Osteoblast (primary cell): ENCODE measurements around the gene LLGL2. TPM values are rescaled to one million over a fixed set of nuclear protein-coding genes. Genes with fewer than 3 reads are reported as not detected.

ENCODE experiments used
- DNase-seq: peaks from one replicate; pipeline ENCODE4 v3.0.0; 2011; ENCODE audit warnings: low spot score, mixed read lengths; ENCODE audit not compliant: insufficient read length; ENCODE audit errors: missing footprints
- H2AFZ ChIP-seq: 2 replicates; pipeline ENCODE4 v1.6.0; 2011; ENCODE audit warnings: mild to moderate bottlenecking, low read length
- H3K27ac ChIP-seq: 2 replicates; pipeline ENCODE4 v1.5.1; 2011; ENCODE audit warnings: mild to moderate bottlenecking, low read depth, low read length, moderate library complexity
- H3K27me3 ChIP-seq: 2 replicates; pipeline ENCODE4 v1.6.0; 2012; ENCODE audit warnings: mild to moderate bottlenecking, control low read depth, inconsistent platforms, low read length, moderate library complexity; ENCODE audit not compliant: insufficient read depth
- H3K36me3 ChIP-seq: 2 replicates; pipeline ENCODE4 v1.5.1; 2011; ENCODE audit warnings: mild to moderate bottlenecking, low read length, control low read depth, moderate library complexity; ENCODE audit not compliant: insufficient read depth
- H3K4me1 ChIP-seq: 2 replicates; pipeline ENCODE4 v1.5.1; 2011; ENCODE audit warnings: mild to moderate bottlenecking, low read length, control low read depth, moderate library complexity; ENCODE audit not compliant: insufficient read depth
- H3K4me2 ChIP-seq: 2 replicates; pipeline ENCODE4 v1.6.0; 2011; ENCODE audit warnings: mild to moderate bottlenecking, low read length; ENCODE audit not compliant: insufficient read depth
- H3K4me3 ChIP-seq: fragments of 200-600 bp; sonication (generic); 3 replicates; pipeline ENCODE4 v1.5.1; 2012; ENCODE audit warnings: mild to moderate bottlenecking, low read length, inconsistent platforms; ENCODE audit not compliant: insufficient read depth
- H3K79me2 ChIP-seq: 2 replicates; pipeline ENCODE4 v1.6.0; 2012; ENCODE audit warnings: mild to moderate bottlenecking, low read length, control low read depth, inconsistent platforms; ENCODE audit not compliant: insufficient read depth
- H3K9me3 ChIP-seq: 2 replicates; pipeline ENCODE4 v1.5.1; 2011; ENCODE audit warnings: low read depth, low read length, control low read depth
- H4K20me1 ChIP-seq: 2 replicates; pipeline ENCODE4 v1.6.0; 2012; ENCODE audit warnings: mild to moderate bottlenecking, low read length, control low read depth; ENCODE audit not compliant: insufficient read depth
- total RNA-seq: library from RNA; depleted of rRNA; stranded (reverse); fragments of >200 nt; gene quantifications from 2 replicates; pipeline ENCODE4 v1.2.3, GENCODE V29; 2012
- TF ChIP-seq, protein P1 (sequence below): IDR thresholded peaks from 2 replicates; pipeline ENCODE4 v1.5.1; 2011; ENCODE audit warnings: mild to moderate bottlenecking, low read depth, low read length, moderate library complexity; ENCODE audit errors: extremely low read depth

LLGL2 gene
- total RNA-seq, 1 donor: 0.36 TPM

DNA sequence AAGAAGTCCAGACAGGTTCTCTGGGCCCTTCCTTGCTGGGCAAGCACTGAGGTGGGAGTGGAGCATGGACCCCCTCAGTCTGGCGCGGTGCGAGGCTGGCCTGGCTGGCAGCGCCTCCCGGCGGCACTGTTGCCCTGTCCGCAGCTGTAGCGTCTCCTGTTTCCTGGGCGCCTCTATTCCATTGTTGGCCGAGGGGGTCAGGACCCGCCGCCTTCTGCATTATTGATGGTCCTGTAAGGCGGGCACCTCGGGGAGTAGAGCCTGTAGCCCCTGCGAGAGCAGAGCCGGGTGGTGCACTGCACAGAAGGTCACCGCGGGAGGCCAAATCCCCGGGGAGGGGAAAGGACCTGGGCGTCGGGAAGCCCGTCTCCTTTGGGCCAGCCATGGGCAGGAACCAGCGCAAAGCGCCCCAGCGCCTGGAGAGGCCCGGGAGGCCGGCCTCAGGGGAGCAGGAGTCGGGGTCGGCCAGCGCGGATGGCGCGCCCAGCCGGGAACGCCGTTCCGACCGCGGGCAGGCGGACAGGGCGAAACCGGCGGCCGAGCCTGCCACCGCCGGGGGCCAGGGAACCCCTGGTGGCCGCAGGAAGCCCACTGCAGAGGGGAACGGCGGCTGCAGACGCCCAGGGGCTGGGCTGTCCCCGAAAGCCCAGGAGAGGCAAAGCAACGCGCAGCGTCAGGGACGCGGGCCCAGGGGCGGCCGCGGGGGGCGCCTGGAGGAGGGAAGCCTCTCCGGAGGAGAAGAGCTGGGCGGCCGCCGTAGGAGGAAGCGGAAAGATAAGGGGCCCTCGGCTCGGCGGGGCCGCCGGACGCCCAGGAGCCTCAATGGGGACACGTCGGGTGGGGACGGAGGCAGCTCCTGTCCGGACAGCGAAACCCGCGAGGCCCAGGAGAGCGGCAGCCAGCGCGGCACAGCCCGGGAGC, 62.4 kb downstream of the LLGL2 start, which contains the start of gene MYO15B:
Gene MYO15B (plus strand): TSS at position 126 of the 921 bp plus-strand sequence. CDS start 258 bp downstream, at position 384.
- Histone ChIP-seq H3K27ac (no peak within 1 kb of the TSS), H2AFZ (peak within 1 kb of the TSS; percentile 6), H3K4me1 (no peaks in the 10 kb centered on the region), H3K79me2 (no peaks in the 10 kb centered on the region), H4K20me1 (no peaks in the 10 kb centered on the region), H3K36me3 (no peaks in the 10 kb centered on the region), H3K4me3 (peak within 1 kb of the TSS; percentile 19), H3K27me3 (peaks cover 46% of the 10 kb centered on the region), H3K4me2 (peak within 1 kb of the TSS; percentile 23), H3K9me3 (no peaks in the 10 kb centered on the region)
- TF ChIP-seq, protein P1, sequence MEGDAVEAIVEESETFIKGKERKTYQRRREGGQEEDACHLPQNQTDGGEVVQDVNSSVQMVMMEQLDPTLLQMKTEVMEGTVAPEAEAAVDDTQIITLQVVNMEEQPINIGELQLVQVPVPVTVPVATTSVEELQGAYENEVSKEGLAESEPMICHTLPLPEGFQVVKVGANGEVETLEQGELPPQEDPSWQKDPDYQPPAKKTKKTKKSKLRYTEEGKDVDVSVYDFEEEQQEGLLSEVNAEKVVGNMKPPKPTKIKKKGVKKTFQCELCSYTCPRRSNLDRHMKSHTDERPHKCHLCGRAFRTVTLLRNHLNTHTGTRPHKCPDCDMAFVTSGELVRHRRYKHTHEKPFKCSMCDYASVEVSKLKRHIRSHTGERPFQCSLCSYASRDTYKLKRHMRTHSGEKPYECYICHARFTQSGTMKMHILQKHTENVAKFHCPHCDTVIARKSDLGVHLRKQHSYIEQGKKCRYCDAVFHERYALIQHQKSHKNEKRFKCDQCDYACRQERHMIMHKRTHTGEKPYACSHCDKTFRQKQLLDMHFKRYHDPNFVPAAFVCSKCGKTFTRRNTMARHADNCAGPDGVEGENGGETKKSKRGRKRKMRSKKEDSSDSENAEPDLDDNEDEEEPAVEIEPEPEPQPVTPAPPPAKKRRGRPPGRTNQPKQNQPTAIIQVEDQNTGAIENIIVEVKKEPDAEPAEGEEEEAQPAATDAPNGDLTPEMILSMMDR: no peak
- DNase-seq: peak; percentile 86

DNA sequence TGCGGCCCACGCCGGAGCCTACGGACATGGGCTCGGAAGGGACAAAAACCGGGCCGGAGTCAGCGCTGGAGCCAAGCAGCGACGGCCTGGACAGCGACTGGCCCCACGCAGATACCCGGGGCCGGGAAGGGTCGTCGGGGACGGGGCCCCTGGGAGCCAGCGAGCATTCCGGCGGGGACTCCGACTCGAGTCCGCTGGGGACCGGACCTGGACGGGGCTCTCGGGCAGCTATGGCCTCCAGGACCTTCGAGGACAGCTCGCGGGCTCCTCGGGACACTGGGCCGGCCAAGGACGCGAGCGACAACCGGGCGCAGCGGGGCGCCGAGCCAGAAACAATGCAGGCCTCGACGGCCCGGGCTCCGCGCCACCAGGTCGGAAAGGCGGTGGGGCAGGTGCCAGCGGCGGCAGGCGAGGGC, 63.1 kb downstream of the LLGL2 start:
- H3K4me3 ChIP-seq: peak overlapping the region; percentile 19
- no peak for DNase-seq
- H3K9me3 ChIP-seq: no peaks in the 10 kb centered on the region
- no peaks in the 10 kb centered on the region for H3K4me1 ChIP-seq
- TF ChIP-seq, protein P1: no peak
- no peak overlapping the region for H3K27ac ChIP-seq
- no peaks in the 10 kb centered on the region for H3K79me2 ChIP-seq
- H3K27me3 ChIP-seq: peaks cover 46% of the 10 kb centered on the region
- no peaks in the 10 kb centered on the region for H3K36me3 ChIP-seq
- peak overlapping the region; percentile 23 for H3K4me2 ChIP-seq
- H4K20me1 ChIP-seq: no peaks in the 10 kb centered on the region
- no peak overlapping the region for H2AFZ ChIP-seq

DNA sequence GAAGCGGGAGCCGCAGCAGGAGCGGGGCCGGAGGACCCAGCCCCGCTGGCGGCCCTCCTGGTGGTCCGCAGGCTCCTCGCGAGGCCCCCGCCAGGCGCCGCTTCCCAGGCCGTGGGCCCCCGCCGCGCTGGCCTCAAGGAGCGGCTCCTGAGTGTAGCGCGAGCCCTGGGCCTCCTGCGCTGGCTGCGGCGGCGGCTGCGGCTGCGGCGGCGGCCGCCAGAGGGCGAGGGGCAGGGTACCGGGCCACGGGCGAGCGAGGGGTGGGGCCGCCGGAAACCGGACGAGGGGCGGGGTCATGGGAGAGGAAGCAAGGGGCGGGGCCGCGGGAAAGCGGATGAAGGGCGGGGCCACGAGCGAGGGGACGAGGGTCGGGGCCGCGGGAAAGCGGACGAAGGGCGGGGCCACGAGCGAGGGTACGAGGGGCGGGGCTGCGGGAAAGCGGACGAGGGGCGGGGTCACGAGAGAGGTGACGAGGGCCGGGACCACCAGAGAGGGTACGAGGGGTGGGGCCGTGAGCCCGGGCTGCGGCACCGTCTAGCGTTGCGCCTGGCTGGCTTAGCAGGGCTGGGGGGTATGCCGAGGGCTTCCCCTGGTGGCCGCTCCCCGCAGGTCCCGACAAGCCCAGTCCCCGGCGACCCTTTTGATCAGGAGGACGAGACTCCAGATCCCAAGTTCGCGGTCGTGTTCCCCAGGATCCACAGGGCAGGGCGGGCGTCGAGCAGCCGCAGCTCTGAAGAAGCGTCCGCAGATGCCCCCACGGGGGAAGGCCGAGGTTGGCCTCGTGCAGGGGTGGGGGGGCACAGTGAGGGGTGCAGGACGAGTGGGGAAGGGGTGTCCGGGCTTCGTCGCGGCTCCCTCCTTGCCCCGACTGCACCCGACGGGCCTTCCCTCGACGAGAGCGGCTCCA, 63.8 kb downstream of the LLGL2 start:
- DNase-seq: peak; percentile 100
- TF ChIP-seq, protein P1: peak; percentile 21
- H3K27ac ChIP-seq: no peak overlapping the region
- no peaks in the 10 kb centered on the region for H3K36me3 ChIP-seq
- peak overlapping the region; percentile 60 for H3K4me3 ChIP-seq
- H3K4me1 ChIP-seq: no peaks in the 10 kb centered on the region
- no peaks in the 10 kb centered on the region for H3K79me2 ChIP-seq
- no peak overlapping the region for H2AFZ ChIP-seq
- no peaks in the 10 kb centered on the region for H3K9me3 ChIP-seq
- H3K27me3 ChIP-seq: peaks cover 48% of the 10 kb centered on the region
- peak overlapping the region; percentile 73 for H3K4me2 ChIP-seq
- no peaks in the 10 kb centered on the region for H4K20me1 ChIP-seq
